Activated T-cell treated with anti-CD3 and anti-CD28 coated beads, Interleukin-2, amount 50 U/mL, for 48 hours (primary cell): ENCODE results near the gene HS6ST3.
"Not testable (repeated sequence)": the region's sequence is repeated elsewhere in the genome, so short reads cannot be mapped to it uniquely, and the experiment has no call there.

Experiments used
- DNase-seq, 2 experiments: peaks; one replicate each; pipeline ENCODE4 v3.0.0-alpha.2; 2020

HS6ST3 gene

DNA sequence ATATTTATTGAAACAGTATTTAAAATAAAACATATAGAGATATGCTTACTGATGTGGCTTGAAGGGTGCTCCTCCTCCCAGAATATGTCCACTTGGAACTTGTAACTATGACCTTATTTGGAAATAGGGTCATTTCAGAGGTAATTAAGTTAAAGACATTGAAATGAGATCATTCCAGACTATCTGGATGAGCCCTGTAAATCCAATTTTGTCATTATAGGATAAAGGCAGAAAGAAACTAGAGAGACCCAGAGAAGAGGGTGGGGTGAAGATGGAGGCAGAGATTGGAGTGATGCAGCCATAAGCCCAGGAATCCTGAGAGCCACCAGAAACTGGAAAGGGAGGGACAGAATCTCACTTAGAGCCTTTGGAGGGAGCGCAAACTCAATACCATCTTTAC is 661.2 kb downstream of the HS6ST3 start:
- no peak for DNase-seq

DNA sequence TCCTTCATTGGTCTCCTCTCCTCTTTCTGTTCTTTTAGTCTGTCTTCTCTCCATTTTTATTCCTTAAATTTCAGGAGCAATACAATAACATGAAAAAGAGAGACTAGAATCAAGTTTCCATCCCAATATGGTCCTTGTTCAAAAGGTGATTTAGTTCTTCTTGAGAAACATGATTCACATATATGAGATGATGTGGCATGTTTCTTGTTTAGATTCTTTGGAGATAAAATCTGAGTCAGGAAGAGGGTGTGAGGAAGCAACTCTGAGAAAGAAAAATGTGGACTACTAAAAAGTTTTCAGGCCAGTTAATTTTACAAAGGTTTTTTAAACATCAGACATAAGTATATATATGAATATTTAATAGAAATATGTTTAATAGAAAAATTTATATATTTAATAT is 673.0 kb downstream of the HS6ST3 start:
- DNase-seq, result no peak

DNA sequence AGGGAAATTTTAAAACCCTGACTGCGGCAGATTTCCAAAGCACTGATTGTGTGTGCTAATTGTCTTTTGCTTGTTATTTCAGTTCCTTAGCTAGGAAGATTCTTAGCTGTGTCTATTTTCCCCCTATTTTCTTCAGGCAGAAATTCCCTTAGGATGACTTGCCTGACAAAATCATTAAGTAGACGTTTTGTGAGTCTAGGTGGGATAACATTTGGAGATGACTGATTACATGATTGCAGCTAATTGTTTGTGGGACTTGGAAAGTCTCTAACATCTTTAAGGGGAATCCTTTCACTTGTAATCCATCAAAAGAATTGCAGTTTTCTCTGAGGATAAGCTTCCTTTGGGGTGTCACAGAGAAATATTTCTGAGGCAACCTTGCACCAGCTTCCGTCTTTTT is 676.4 kb downstream of the HS6ST3 start:
- DNase-seq, result no peak

DNA sequence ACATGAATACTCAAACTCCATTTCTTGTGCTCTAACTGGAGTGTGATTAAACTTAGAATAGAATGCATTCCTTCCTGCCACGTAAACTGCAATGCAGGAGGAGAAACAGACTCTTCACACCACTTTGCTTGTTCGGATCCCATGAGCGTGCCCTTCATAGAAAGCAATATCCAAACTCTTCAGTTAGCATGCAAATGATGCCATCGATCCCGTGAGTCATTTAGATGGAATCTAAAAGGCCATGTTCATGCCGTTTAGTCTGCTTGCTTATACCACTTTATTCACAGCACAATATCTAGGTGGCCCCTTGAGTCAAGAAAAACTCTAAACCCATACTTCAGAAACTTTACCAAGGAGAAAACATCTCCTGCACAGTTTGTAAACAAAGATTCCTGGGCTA is 678.6 kb downstream of the HS6ST3 start:
- DNase-seq, result no peak

DNA sequence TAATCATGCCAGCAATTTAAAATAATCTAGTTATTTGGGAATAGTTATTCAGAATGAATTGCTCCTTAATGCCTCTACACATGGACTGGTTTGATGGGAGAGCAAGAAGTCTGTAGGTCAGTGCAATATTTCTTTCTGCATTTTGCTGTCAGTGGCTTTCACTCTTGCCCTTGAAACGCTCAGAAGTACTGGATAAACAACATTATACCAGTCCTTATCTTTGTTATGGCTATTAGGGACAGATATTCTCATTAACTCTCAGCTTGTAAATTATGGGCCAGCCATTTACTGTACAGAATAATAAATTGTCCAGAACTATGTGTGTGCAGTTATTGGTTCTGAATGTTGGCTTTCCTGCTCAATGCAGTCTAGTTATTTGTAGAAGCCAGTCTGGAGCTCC is 680.0 kb downstream of the HS6ST3 start:
- DNase-seq, result no peak

DNA sequence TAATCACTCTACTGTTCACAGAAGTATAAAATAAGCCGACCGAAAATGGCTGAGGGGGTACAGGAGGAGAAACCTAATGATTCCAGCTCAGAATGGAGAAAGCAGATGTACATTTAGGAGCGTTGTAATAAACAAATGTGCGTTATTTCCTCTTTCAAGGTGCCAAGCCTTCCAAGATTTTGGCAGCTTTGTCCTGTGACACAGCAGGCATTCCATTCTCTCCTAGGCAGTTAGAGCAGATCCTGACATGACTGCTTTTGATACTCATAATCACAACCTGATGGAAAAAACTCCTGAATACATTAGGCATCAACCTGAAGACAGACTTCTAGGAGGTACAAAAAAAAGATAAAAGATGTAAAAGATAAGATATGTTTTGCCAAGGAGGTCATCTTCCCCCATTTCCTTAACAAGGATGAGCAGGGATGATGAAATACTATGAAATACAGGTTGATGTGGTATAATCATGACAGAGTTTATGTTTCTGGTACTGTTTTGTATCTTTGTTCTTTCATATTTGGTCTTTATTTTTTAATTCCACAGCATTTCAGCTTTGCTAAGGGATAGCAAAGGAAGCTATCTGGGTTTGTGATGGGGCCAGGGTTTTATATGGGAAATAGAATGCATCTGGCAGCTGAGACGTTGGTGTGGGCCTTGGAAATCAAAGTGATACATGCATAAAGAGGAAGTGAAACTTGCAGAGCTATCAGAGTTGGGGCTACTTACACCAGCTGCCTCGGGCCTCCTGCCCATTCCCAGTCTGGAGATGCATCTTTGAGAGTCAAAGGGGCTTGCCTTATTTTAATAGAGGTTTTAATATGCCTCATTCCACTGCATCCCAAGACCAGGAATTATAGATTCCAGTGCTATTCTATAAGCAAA is 681.8 kb downstream of the HS6ST3 start:
- no peak for DNase-seq

DNA sequence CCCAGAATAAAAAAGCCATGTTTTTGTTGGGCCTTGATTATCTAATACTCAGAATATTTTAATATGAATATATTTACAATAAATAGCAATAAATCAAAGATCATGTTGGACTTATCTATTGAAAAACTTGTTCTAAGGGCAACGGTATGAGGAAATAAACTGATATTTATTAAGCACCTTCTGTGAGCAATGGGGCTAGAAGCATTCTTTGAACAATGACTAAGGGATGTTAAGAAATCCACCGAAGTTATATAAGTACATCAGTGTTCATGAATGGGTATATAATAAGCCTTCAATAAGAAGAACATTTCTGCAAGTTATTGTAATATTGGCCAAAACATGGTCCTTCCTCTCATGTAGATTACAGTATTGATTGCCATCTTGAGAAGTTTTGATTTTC is 682.5 kb downstream of the HS6ST3 start:
- no peak for DNase-seq

DNA sequence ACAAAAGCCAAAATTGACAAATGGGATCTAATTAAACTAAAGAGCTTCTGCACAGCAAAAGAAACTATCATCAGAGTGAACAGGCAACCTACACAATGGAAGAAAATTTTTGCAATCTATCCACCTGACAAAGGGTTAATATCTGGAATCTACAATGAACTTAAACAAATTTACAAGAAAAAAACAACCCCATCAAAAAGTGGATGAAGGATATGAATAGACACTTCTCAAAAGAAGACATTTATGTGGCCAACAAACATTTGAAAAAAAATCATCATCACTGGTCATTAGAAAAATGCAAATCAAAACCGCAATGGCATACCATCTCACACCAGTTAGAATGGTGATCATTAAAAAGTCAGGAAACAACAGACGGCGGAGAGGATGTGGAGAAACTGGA is 688.4 kb downstream of the HS6ST3 start:
- not testable (repeated sequence) for DNase-seq

DNA sequence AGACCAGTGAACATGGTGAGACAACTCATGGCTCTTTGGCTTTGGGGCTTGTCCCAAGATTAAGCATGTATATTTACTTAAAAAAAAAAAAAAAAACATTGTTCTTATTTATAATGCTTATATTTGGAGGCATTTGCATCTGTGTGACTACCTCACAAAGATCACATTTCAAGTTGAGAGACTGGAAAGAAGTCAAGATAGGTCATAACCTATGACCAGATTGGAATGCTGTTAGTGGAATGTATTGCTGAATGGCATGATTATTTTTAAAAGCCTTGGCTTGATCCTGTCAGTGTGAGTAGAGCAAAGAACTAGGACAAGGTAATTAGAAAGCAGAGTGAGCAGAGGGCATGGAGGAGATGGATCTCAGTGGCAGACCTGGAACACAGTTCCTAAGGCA is 689.8 kb downstream of the HS6ST3 start:
- no peak for DNase-seq

DNA sequence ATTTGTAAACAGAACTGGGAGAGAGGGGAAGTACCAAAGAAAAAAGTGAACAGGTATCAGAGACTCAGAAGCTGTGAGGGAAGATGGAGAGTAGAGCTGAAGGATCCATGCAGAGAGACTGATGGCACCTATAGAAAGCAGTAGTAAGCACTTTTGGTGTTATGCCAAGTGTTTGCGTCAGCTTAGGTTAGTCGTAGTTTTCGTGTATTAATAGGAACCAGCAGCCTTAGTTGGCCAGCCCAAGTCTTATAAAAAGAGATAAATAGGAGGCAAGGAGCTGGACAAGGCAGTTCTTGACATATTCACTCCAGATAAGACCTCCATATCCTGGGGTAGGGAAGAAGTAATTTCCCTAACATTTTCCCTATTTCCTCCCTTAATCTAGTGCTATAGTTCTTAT is 690.2 kb downstream of the HS6ST3 start:
- no peak for DNase-seq

DNA sequence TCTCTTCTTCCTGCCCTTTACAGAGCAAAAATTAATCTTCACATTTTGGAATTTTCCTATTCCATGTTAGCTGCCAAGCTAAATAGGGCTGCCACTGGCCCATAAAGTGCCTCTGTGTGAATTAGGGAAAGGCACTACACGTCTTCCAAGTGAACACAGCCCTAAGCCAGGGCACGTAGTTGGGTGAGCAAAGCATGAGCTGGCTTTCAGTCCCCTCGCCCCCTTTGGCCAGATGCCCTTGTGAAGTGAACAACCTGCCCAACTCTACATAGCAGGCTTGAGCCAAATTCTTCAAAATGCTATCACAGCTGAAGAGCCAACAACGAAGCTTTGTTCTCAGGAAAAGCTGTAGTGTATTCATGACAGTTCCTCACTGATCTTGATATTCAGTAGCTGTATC is 691.2 kb downstream of the HS6ST3 start:
- DNase-seq, result no peak

DNA sequence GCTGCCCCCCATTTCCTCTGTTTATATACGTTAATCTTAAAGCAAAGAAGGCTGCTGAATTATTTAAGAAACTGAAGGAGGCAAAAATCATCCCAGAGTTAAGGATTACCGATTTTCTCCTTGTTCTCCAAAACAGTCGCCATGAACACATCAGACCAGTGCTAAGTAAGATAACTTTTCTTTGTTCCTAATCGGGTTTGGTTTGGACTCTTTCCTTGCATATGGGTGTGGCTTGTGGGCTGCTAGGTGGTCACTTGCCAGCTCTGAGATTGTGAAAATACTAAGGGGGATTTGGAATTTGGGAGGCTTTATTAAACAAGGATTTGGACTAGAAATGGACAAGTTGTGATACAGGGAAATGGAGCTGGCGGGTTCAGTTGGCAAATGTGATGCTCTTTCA is 692.3 kb downstream of the HS6ST3 start:
- no peak for DNase-seq

DNA sequence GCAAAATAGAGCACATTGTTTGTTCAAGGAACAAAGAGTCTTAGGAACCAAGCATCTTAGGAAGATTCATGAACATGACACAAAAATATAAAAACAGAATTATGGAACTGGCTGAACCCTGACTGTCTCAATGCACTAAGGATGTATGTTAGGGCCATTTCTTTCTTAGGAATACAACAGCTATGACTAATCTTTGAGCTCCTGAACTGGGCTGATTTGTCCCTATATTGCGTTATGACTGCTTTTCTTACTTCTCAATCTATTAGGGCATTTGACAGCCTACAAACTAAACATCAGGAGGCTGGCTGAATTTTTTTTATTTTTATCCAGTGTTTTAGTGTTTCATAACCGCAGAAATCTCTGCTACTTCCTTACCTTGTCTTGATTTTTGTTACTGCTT is 693.1 kb downstream of the HS6ST3 start:
- DNase-seq, result no peak

DNA sequence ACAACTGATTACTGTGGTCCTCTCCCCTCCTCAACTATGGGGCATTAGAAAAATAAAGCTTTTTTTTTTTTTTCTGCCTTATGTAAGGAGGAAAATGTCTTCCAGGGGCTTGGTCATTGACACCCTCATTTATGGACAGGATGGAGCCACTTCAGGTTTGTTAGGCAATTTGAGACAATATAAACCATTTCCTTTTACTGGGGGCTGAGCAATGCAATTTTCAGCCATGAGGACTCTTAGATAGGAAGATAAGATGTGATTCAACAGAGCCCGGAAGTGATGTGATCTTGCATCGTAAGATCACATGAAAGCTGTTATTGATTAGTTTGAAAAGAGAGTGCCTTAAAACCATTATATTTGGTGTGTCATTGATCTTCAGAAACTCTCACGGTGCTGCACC is 693.6 kb downstream of the HS6ST3 start:
- no peak for DNase-seq

DNA sequence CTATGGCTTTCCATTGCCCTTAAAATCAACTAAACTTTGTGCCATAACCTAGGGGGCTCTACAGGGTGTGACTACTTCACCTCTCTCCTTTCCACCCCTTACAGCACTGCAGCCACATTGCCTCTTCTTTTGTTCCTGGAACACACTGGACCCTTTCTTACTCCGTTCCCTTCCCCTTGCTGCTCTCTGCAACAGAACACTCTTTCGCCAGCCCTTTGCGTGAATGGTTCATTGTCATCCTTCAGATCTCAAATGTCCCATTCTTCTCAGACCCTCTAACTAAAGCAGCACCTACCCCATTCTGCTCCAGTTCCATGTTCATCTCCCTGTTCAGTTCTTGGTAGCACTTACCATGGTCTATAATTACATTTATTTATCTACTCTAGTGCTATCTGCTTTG is 696.1 kb downstream of the HS6ST3 start:
- no peak for DNase-seq

DNA sequence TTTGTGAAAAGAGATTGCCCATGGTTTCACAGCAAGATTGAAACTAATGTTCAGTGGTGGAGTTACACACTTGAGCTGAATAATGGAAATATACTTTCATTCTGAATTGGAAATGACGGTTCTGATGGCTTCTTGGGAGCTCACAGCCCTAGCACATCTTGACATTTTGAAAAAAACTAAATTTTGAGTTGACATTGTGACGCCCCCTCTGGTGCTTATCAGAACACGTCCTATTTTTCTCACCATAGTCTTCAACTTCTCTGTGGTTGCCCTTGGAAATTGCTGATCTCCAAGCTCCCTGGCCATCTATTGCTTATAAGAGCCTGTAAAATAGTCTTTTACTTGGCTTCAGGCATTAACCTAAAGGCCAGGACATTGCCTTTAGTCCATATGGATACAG is 702.3 kb downstream of the HS6ST3 start:
- DNase-seq, result no peak

DNA sequence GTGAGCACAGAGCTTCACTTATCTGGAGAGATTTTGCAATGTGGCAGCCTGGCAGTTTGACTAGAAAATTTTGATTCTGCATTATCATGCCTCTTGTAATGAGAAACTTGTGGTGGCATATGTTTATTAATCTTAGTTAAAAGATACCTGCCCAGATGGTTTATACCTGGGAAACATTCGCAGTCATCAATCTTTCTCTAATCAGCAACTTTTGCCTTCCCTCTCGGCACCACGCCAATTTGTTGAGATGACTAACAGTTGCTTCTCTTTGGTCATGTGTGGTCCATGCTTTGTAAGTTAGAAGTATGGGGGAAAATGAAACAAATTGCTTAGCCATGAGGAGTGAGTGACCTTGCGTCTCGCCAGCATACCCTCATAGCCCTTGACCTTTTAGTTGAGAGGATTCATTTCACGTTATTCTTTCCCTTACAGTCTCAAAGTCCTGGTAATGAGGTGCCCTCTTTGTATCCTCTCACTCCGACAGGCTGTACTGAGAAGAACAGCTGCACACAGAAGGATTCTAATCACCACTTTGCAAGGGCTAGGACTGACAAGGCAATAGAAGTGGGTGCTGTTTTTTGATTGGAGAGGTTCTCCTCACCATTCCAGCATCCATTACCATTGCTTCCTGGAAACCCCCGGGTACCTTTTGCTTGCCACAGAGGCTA is 703.0 kb downstream of the HS6ST3 start:
- DNase-seq, result no peak

DNA sequence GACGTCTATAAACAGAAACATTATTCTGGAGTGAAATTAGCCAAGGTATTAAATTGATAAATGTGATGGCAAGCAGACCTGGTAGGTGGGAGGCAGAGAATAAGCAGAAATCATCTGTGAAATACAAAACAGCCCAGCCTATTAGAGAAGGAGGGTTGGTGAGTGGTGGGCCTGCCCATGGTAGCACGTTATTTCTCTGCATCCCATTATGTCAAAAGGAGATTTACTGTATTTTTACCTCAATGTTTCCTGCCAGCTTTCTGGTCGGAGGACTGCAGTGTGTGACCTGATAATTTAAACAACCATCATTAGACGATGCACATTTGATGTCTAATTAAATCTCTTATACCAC is 703.5 kb downstream of the HS6ST3 start:
- no peak for DNase-seq

DNA sequence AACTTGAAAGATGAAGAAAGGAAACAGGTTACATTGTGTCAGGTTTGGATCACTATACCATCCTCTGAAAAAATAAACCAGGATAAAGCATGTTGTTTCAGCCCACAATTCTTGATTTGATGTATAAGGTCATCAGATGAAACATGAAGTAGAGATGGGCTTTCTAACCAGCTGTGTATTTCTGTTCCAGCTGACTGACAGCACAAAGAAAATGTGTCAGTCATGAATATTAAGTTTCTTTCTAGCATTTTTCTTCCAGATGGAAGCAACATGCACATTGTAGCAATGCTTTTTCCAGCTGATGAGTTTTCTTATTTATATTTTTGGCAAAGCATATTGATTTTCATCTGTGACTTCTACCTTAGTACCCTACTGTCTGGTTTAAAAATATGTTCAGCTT is 704.8 kb downstream of the HS6ST3 start:
- no peak for DNase-seq

DNA sequence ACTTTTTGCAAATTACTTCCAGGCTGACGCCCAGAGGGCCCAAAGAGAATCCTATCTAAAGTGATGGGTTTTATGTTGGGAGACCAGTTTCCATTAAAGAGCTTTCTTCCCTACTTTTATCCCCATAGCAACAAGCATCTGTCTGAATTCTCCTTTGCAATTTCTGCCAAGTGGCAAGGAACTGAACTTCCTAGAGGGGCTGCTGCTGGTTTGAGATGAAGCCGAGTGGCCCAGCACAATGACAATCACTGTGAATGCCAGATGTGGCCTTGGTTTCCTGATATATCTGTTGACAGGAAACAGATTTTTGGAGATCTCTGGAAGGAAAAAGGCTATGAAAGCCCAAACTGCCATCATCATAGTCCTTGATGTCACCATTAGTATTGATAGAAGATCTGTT is 705.8 kb downstream of the HS6ST3 start:
- DNase-seq, result no peak

DNA sequence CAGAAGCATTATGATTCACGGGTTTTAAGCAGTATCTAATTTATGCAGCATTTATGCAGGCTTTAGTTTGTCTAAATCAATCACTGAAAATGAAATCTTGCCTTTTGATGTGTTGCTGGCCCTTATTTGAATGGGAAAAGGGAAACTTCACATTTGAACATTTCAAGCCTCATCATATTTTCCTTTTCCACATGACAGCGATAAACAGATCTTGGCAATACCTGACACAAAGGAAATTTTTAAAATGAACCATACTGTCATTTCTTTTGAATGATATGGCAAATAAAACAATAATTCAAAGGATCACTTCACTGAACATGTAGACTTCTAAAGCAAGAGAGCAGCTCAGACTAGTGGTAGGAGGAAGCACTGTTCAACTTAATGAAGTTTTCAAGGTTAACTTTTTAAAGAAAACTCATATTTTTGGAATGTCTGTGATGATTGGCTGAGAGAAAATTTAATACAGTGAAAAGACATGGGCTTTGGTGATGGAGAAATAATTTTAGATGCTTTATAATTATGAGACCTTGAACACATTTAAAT is 706.3 kb downstream of the HS6ST3 start:
- no peak for DNase-seq

DNA sequence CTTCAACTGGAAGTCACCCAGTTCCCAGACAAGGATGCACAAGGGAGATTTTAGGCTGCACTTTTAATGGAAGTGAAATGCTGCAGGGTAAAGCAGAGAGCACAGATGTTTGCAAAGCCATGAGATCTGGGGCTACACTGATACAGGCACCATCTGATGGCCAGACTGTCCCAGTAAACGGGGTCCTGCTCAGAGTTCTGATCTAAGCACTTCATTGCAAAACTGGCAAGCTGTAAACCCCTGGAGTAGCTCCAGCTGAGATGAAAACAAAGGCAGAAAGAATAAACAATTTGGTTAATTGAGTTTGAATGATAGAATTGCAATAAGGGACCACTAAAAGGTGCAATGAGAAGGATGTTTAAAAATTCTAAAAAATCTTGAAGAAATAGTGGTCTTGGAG is 707.2 kb downstream of the HS6ST3 start:
- no peak for DNase-seq

DNA sequence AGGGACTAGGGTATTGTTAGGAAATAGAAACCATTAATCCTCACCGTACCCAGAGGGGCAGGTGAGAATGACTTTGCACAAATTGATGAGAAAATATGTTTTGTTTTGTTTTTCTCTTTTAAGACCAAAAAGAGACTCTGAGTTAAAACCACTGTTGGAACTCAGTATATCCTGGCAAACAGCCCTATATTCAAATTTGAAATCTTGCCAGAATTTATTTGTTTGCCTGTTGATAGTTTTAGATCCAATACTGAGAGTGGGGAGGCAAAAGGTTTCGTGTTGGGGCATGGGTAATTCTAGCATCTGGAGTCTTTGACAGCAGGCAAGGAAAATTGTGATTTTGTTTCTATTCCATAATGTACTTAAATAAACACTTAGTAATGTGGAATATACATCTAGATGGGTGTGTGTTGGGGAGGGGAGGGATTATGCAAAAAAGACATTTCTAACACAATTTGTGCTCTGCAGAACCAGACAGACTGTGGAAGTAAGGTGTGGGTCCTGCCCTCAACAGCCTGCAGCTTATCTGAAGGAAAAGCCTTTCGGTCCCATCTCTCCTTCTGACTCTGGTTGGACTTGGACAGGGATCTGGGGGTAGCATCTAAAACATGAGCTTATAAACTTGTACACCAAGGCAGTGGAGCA is 713.7 kb downstream of the HS6ST3 start:
- DNase-seq, result no peak

DNA sequence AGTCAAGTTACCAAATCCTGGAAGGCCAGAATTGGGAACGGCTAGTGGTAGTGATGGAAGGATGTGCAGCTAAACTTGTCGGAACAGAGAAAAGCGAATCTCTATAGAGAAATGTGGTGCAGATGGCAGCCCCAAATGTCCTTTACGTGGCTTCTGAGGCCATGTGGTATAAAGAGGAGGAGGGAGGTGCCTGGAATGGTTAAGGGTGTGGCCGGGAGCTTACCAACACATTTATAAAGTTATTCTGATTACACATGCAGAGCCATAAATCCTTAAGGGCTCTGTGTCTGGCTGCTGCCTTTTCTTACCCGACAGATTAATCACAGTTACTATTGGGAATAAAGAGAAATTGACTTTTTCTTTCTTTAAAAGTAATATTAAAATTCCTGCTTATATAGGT is 714.3 kb downstream of the HS6ST3 start:
- no peak for DNase-seq
